Measurements from ENCODE around the gene LPP.

DNA sequence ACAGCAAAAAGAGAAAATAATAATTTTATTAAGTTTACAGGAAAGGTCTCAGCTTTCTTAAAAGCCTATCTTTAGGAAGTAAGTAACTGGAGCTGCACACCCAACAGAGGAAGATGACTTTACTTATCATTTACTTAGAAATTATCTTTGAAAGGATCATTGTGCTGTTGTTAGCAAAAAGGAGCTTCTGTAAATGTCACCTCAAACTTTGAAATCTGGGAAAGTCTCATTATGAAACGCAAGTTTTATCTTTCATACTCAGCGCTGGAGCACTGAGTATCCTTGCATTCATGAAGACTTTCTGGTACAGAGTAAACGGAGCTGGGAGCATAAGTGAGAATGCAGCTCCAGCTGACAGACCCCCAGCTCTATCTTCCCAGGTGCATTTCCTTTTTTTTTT lies 526.6 kb downstream of the LPP start:
- no peak for TF ChIP-seq POLR2A (IDR thresholded peaks at IDR 0.05)
- TF ChIP-seq, protein P1, sequence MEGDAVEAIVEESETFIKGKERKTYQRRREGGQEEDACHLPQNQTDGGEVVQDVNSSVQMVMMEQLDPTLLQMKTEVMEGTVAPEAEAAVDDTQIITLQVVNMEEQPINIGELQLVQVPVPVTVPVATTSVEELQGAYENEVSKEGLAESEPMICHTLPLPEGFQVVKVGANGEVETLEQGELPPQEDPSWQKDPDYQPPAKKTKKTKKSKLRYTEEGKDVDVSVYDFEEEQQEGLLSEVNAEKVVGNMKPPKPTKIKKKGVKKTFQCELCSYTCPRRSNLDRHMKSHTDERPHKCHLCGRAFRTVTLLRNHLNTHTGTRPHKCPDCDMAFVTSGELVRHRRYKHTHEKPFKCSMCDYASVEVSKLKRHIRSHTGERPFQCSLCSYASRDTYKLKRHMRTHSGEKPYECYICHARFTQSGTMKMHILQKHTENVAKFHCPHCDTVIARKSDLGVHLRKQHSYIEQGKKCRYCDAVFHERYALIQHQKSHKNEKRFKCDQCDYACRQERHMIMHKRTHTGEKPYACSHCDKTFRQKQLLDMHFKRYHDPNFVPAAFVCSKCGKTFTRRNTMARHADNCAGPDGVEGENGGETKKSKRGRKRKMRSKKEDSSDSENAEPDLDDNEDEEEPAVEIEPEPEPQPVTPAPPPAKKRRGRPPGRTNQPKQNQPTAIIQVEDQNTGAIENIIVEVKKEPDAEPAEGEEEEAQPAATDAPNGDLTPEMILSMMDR (IDR thresholded peaks at IDR 0.05): no peak

Measured in Peyer's patch (tissue), 4 donors.